ENCODE data around the gene GPR132.

The GPR132 gene

DNA sequence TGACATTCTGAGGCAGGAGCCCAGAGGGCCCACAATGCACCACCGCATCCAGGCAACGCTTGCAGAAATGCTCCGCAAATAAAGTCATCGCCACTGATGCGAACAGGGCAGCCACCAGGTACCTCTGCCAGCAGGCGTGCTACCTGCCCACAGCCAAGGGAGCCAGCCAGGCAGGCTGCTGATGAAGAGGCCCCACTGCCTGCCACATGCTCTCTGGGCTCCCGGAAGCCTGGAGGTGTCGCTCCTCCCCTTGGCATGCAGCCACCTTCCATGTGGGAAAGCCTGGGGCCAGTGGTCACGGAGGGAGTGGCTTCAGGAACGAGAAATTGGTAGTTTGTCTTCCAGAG is 14.7 kb downstream of the GPR132 start:
- Histone ChIP-seq H3K27ac (replicated peaks) (no peak overlapping the region), H3K27me3 (ENCODE audit: insufficient read depth, poor library complexity, severe bottlenecking) (no peaks in the 10 kb centered on the region), H3K4me3 (replicated peaks; ENCODE audit: insufficient read depth, low read length) (no peak overlapping the region)
- TF ChIP-seq POLR2AphosphoS5 (IDR thresholded peaks at IDR 0.05; ENCODE audit: low read depth) (no peak), GABPA (IDR thresholded peaks at IDR 0.05; ENCODE audit: low read depth) (no peak), SPI1 (IDR thresholded peaks at IDR 0.05; ENCODE audit: borderline replicate concordance, low read depth) (no peak)
- TF ChIP-seq, protein P1, sequence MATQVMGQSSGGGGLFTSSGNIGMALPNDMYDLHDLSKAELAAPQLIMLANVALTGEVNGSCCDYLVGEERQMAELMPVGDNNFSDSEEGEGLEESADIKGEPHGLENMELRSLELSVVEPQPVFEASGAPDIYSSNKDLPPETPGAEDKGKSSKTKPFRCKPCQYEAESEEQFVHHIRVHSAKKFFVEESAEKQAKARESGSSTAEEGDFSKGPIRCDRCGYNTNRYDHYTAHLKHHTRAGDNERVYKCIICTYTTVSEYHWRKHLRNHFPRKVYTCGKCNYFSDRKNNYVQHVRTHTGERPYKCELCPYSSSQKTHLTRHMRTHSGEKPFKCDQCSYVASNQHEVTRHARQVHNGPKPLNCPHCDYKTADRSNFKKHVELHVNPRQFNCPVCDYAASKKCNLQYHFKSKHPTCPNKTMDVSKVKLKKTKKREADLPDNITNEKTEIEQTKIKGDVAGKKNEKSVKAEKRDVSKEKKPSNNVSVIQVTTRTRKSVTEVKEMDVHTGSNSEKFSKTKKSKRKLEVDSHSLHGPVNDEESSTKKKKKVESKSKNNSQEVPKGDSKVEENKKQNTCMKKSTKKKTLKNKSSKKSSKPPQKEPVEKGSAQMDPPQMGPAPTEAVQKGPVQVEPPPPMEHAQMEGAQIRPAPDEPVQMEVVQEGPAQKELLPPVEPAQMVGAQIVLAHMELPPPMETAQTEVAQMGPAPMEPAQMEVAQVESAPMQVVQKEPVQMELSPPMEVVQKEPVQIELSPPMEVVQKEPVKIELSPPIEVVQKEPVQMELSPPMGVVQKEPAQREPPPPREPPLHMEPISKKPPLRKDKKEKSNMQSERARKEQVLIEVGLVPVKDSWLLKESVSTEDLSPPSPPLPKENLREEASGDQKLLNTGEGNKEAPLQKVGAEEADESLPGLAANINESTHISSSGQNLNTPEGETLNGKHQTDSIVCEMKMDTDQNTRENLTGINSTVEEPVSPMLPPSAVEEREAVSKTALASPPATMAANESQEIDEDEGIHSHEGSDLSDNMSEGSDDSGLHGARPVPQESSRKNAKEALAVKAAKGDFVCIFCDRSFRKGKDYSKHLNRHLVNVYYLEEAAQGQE (IDR thresholded peaks at IDR 0.05; ENCODE audit: insufficient replicate concordance, low read depth): no peak
- TF ChIP-seq, protein P2, sequence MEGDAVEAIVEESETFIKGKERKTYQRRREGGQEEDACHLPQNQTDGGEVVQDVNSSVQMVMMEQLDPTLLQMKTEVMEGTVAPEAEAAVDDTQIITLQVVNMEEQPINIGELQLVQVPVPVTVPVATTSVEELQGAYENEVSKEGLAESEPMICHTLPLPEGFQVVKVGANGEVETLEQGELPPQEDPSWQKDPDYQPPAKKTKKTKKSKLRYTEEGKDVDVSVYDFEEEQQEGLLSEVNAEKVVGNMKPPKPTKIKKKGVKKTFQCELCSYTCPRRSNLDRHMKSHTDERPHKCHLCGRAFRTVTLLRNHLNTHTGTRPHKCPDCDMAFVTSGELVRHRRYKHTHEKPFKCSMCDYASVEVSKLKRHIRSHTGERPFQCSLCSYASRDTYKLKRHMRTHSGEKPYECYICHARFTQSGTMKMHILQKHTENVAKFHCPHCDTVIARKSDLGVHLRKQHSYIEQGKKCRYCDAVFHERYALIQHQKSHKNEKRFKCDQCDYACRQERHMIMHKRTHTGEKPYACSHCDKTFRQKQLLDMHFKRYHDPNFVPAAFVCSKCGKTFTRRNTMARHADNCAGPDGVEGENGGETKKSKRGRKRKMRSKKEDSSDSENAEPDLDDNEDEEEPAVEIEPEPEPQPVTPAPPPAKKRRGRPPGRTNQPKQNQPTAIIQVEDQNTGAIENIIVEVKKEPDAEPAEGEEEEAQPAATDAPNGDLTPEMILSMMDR (IDR thresholded peaks at IDR 0.05; ENCODE audit: insufficient read depth, low read length): no peak
- no peak for DNase-seq (ENCODE audit: low read depth in 1 of 2, low spot score in 1 of 2)

DNA sequence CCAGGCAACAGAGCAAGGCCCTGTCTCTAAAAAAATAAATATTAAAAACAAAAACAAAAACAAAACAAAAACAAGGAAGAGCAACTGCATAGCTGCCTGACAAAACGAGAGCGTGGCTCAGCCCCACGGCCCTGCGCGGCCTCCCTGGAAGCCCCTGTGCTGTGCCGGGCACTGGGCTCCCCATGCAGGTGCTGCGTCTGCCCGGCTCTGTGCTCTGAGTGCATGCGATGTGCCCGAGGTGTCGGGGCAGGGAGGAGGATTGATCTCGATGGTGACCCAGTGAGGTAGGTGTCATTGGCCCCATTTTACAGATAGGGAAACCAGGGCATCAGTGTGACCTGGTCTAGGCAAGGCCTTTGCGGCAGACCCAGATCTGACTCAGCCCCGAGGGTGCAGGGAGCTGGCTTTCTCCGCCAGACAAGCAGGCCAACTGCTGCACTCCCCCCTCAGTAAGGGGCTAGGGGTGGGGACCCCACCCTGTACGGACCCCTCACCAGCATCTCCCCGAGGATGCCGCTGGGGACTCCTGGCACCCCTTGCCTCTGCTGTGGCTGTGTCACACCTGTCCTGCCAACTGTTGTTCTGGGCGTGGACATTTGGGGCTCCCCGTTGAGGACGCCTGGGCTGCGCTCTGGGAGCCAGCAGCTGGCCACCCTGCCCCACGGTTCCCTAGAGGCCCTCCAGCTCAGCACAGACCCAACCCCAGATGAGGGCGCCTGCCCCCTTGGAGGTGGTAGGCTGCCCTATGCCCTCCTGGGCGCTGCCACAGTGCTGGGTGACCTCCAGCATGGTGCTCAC is 15.3 kb downstream of the GPR132 start:
- TF ChIP-seq, protein P2 (IDR thresholded peaks at IDR 0.05; ENCODE audit: insufficient read depth, low read length): no peak
- TF ChIP-seq GABPA (IDR thresholded peaks at IDR 0.05; ENCODE audit: low read depth) (no peak), POLR2AphosphoS5 (IDR thresholded peaks at IDR 0.05; ENCODE audit: low read depth) (no peak), SPI1 (IDR thresholded peaks at IDR 0.05; ENCODE audit: borderline replicate concordance, low read depth) (no peak)
- TF ChIP-seq, protein P1 (IDR thresholded peaks at IDR 0.05; ENCODE audit: insufficient replicate concordance, low read depth): no peak
- DNase-seq (ENCODE audit: low read depth in 1 of 2, low spot score in 1 of 2): no peak
- Histone ChIP-seq H3K4me3 (replicated peaks; ENCODE audit: insufficient read depth, low read length) (no peak overlapping the region), H3K27ac (replicated peaks) (no peak overlapping the region), H3K27me3 (ENCODE audit: insufficient read depth, poor library complexity, severe bottlenecking) (no peaks in the 10 kb centered on the region)

DNA sequence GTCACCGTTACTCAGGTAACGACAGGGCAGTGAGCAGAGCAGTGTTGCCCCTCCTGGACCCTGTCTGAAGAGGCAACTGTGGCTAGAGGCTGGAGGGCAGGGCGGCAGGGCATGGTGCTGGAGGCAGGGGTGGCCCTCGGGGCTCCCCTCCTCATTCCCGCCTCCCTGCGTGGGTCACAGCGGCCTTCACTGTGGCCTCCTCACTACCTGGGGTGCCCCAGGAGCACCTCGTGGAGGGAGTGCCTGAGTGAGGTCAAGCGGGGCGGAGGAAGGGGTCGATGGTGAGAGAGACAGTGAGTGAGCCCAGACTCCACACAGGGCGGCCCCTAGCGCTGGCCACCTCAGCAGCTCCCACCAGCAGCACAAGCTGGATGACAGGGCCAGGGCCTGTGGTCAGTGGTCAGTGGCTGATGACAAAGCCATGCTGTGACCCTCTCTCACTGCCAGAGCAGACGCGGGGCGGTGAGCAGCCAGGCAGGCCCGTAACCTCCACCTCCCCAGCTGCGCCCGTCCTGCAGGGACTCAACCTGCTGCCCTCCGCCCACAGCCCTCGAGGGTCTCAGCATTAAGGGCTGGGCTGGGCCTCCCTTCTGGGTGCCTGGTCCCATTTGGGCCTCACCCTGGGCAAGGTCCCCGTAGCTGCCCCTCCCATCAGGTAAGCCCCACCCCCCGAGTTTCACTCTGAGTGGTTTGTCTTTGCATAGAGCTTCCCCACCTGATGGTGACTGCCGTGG is 17.8 kb downstream of the GPR132 start:
- TF ChIP-seq POLR2AphosphoS5 (IDR thresholded peaks at IDR 0.05; ENCODE audit: low read depth): no peak
- TF ChIP-seq GABPA (IDR thresholded peaks at IDR 0.05; ENCODE audit: low read depth): no peak
- TF ChIP-seq, protein P1 (IDR thresholded peaks at IDR 0.05; ENCODE audit: insufficient replicate concordance, low read depth): no peak
- TF ChIP-seq, protein P2 (IDR thresholded peaks at IDR 0.05; ENCODE audit: insufficient read depth, low read length): no peak
- TF ChIP-seq SPI1 (IDR thresholded peaks at IDR 0.05; ENCODE audit: borderline replicate concordance, low read depth): no peak
- DNase-seq (ENCODE audit: low read depth in 1 of 2, low spot score in 1 of 2): no peak
- Histone ChIP-seq H3K4me3 (replicated peaks; ENCODE audit: insufficient read depth, low read length) (no peak overlapping the region), H3K27me3 (ENCODE audit: insufficient read depth, poor library complexity, severe bottlenecking) (no peaks in the 10 kb centered on the region), H3K27ac (replicated peaks) (no peak overlapping the region)

All from HL-60 (cell line).